Posterior cingulate gyrus (tissue), 11 donors: Measurements from ENCODE around the gene MED8.

Experiments used
- DNase-seq, 10 donors: peaks; one replicate each; pipeline versions ENCODE4 v3.0.0 to v3.0.0-alpha.2; 2020 to 2021; ENCODE audit warnings: mixed read lengths in 3 of 10
- intact Hi-C: fragments of 100-400 bp; cut with DNase I; formaldehyde crosslinking; loops from one replicate; pipeline ENCODE4 v1.15.1; 2023

Gene MED8

DNA sequence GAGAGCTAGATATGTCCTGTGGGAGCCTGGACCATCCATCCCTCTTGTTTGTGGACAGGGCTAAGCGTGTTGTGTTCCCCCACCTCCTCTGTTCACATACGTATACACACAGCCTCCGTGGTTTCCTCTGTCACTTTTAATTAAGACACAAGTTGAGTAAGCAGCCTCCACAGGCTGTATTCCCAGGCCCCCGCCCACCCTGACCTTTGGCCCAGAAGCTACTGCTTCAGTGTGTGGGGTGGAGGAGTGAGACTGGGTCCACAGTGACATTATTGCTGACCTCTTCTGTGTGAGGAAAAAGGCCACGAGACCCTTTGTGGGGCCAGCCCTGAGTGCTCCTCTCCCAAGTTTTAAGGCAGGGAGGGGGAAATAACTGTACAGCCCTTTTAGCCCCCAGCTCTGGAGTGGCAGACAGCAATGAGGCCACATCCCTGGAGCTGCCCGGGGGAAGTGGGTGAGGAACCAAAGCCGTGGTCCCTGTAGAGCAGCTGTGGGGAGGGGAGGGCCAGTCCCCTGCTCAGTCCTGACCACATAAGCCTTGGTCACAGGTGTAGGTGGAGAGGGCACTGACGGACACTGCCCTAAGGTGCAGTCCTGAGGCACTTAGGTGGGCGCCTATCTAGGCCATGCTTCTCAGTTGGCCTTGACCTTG lies 26.2 kb downstream of the MED8 start:
- intact Hi-C loops = no loop called here
- no peak for DNase-seq

DNA sequence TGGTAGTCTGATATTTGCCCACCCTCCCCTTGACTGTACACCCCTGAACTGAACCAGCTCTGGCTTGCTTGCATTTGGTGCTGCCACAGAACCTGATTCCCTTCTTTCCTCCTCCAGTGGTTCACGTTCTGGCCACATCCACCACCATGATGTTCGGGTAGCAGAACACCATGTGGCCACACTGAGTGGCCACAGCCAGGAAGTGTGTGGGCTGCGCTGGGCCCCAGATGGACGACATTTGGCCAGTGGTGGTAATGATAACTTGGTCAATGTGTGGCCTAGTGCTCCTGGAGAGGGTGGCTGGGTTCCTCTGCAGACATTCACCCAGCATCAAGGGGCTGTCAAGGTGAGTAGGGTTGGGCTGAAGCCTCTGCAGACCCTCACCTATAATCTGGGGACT lies 29.0 kb downstream of the MED8 start:
- intact Hi-C loops = no loop called here
- DNase-seq = no peak

DNA sequence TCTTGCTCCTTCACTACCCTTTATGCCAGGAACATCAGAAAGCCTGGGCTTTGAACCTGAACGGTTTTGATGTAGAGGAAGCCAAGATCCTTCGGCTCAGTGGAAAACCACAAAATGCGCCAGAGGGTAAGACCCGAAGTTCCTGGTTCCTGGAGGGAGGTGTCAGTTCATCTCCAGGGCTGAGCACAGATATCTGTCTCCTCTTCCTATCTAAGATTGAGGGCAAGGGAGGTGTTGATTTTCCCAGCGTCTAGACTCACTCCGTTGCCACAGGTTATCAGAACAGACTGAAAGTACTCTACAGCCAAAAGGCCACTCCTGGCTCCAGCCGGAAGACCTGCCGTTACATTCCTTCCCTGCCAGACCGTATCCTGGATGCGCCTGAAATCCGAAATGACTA lies 29.9 kb downstream of the MED8 start:
- DNase-seq = no peak
- intact Hi-C loops = loop anchor here (5.0 kb wide), 1 partner anchor 62 kb away; no protein-coding TSS in a partner anchor

DNA sequence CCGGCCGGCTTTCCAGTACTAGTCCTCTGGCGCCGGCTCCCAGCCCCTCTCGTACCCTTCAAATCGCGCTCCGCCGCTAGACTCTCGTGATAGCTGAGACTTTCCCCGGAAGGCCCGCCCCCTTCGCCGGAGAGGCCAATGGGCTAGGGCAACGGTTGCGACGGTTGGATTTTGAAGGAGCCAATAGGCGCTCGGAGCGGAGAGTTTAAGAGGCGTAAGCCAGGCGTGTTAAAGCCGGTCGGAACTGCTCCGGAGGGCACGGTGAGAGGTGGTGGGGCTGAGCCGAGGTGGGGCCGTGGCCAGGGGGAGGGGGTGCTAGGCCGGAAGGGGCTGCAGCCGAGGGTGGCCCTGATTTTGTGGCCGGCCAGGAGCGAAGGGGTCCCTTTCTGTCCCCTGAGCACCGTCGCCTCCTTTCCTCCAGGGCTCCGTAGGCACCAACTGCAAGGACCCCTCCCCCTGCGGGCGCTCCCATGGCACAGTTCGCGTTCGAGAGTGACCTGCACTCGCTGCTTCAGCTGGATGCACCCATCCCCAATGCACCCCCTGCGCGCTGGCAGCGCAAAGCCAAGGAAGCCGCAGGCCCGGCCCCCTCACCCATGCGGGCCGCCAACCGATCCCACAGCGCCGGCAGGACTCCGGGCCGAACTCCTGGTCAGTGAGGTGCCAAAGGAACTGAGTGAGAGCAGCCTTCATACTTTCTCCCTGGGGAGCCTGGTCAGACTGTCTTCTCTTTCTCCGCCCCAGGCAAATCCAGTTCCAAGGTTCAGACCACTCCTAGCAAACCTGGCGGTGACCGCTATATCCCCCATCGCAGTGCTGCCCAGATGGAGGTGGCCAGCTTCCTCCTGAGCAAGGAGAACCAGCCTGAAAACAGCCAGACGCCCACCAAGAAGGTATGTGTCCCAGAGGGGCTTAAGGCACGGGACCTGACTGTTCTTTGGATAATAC lies 30.6 kb downstream of the MED8 start, which contains the start of gene CDC20:
Gene CDC20 (plus strand): TSS at position 236 of the 948 bp plus-strand sequence. CDS start 235 bp downstream, at position 471.
- intact Hi-C loops = loop anchor here (5.0 kb wide), 1 partner anchor 62 kb away; no protein-coding TSS in a partner anchor
- DNase-seq = peak; percentile 95 to 100 (median 98)

DNA sequence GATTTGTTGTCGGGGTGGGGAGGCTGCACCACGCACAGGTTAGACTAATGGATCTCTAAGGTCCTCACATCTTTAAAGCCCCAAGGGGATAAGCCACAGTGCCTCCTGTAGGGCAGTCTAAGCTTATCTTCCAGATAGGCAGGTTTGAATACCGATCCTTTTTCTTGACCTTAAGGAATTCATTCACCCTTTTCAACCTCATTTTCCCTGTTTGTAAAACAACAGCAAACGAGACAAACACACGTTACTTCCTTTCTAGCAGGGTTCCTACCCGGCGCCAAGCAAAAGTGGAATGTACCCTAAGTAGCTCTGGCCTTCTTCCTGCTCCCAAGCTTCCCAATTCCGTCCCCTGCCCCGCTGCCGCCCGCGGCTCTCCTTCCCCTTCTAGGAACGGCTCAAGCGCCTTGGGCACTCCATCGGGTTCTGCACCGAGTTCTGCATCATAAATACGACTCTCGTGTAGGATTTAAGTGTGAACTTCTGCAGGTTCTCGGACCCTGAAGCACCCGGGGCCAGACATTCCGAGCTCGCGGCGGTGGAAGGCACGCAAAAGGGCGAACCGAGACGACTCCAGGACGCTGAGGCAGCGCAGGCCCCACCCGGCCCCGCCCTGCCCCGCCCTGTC lies 31.4 kb downstream of the MED8 start:
- intact Hi-C loops = loop anchor here (5.0 kb wide), 1 partner anchor 61 kb away; no protein-coding TSS in a partner anchor
- DNase-seq = peak in 2 of 10 donors; percentile 21 to 32

DNA sequence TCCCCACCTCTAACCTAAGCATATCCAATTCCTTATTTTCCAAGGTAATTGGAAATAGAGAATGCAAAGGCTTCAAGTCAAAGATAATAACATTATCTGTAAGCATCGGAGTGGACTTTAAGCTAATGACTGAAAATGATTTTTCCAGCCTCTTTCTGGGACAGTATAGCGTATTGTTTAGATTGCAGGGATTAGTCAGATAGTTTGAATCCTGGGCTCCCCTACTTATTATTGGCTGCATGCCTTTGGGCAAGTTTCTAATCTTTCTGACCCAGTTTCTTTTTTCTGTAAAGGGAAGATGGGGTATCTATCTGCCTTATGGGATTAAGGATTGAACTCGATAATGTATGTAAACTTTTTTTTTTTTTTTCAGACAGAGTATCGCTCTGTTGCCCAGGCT lies 32.3 kb downstream of the MED8 start:
- intact Hi-C loops = loop anchor here (2.0 to 5.0 kb wide), 2 partner anchors 60 to 118 kb away; no protein-coding TSS in a partner anchor
- DNase-seq = no peak

DNA sequence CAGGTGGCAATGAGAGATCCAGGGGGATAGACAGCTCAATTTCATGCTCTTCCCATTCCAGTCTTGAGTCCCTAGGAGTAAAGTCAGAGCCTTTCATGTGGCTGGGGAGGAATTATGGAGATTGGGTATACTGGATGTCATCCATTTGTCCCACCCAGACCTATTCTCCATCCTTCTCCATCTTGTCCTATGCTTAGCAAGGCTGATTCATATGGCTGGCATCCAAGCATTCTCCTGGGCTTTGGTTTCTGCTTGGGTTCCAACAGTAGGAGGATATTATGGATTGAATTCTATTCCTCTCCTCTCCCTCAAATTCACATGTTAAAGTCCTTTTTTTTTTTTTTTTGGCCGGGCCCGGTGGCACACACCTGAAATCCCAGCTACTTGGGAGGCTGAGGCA lies 34.7 kb downstream of the MED8 start:
- DNase-seq = no peak
- intact Hi-C loops = loop anchor here (5.0 kb wide), 1 partner anchor 58 kb away; no protein-coding TSS in a partner anchor

DNA sequence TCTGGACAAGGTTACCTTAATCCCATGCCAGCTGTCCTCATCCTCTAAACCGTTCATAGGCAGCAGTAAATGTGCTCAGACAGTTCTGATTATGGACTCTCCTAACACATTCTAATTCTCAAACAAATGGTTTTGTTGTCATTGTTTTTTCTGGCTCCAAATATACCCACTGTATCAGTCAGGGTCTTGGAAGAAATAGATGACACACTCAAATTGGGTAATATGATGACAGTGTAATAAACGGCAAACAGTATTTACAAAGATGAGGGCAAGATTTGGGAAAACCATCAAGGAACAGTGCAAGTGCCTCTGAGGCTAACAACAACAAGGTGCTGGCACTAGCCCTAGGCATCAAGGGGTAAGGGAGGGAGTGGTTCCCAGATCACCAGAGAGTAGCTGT lies 35.1 kb downstream of the MED8 start:
- intact Hi-C loops = no loop called here
- no peak for DNase-seq

DNA sequence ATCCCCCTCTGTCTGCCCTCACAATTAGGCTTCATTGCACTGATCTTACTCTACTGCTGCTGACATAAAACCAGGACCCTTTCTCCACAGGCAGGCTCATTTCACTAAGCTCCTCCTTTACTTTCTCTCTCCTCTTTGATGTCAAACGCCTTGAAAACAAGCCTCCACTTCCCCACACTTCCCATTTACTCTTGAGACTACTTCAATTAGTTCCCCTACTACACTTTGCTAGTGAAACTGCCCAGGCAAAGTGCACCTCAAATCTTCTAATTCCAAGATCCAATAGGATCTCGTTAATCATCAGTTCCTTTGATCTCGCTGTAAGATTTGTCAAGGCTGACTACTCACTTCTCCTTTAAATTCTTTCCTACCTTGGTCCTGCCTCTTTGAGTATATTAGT lies 36.7 kb downstream of the MED8 start:
- intact Hi-C loops = no loop called here
- DNase-seq = no peak

DNA sequence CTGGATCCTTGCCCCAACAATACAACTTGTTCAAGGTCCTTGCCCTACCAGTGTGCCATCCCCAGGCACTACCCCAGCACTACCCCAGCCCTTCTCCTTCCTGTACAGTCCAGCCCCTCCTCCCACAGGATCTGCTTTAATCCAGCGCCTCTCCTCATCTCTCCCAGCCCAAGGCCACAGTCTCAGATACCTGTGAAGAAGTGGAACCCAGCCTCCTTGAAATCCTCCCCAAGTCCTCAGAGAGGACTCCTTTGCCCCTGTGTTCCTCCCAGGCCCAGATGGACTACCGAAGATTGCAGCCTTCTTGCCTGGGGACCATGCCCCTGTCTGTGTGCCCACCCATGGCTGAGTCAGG lies 37.3 kb downstream of the MED8 start:
- intact Hi-C loops = no loop called here
- DNase-seq = no peak

DNA sequence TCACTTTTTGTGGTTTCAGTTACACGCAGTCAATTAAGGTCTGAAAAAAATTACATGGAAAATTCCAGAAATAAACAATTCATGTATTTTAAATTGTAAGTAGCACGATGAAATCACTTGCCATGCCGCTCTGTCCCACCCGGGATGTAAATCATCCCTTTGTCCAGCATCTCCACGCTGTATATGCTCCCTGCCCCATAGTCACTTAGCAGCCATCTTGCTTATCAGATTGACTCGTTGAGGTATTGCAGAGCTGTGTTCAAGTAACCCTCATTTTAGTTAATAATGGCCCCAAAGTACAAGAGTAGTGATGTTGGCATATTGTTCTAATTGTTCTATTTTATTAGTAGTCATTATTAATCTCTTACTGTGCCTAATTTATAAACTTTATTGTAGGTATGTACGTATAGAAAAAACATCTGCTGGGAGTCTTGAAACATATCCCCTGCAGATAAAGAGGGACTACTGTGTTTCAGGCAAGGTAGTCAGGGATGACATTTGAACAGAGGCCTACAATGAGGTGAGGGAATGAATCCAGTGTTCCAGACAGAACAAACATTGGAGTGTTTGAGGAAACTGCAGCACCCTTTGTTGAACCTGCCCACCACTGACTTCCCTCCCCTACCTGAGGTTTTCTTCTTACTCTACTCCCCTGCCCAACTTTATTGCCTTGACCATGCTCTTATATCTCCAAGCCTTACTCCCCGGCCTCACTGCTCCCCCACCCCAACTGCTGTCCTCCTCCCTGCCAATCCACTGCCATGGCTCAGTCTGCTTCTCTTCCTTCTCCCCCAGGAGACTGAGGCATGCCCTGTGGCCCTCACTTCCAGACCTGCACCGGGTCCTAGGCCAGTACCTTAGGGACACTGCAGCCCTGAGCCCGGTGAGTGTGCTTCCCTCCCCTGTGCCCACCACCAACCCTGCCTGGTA lies 37.9 kb downstream of the MED8 start:
- DNase-seq = no peak
- intact Hi-C loops = no loop called here

DNA sequence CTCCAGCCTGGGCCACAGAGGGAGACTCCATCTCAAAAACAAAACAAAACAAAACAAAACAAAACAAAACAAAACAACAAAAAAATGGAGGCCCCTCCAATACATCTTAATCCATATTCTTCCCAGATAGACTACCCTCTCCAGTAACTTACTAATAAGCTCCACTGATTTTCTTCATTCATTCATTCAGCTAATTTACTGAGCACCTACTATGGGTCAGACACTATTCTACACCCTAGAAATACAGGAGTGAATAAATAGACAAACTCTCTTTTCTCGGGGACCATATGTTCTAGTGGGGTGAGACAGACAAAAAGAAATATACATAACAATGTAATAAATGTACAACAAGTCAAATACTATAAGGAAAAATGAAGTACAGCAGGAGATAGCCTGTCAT lies 38.6 kb downstream of the MED8 start:
- no peak for DNase-seq
- intact Hi-C loops = no loop called here

DNA sequence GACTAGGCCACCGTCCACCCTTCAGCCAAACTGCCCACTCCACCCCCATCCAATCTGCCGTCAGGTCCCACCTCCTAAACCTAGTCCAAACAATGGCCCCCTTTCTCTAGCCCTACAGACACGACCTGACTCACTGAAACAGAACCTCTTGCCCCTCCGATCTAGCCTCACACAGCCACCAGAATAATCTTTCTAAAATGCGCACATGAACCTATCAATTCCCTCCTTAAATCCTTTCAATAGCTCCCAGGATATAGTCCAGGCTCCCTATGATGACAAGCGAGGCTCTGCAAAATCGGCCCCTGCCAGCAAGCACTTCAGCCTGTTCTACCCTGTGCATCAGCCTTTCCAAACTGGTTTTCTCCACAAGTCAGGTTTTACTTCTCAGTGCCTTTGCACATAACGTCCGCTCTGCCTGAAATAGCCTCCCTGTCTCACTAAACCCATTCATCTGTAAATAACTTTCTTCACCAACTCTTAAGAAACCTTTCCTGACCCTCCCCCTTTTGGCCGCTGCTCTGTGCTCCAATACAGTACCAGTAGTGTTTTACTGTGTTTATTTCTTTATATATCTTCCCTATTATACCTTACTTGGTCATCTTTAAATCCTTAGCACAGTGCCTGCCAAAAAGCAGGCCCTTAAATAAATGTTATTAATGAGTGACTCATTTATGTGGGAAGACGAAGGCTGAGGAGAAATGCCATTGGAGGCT lies 39.9 kb downstream of the MED8 start:
- intact Hi-C loops = no loop called here
- peak in 1 of 10 donors; percentile 16 for DNase-seq

DNA sequence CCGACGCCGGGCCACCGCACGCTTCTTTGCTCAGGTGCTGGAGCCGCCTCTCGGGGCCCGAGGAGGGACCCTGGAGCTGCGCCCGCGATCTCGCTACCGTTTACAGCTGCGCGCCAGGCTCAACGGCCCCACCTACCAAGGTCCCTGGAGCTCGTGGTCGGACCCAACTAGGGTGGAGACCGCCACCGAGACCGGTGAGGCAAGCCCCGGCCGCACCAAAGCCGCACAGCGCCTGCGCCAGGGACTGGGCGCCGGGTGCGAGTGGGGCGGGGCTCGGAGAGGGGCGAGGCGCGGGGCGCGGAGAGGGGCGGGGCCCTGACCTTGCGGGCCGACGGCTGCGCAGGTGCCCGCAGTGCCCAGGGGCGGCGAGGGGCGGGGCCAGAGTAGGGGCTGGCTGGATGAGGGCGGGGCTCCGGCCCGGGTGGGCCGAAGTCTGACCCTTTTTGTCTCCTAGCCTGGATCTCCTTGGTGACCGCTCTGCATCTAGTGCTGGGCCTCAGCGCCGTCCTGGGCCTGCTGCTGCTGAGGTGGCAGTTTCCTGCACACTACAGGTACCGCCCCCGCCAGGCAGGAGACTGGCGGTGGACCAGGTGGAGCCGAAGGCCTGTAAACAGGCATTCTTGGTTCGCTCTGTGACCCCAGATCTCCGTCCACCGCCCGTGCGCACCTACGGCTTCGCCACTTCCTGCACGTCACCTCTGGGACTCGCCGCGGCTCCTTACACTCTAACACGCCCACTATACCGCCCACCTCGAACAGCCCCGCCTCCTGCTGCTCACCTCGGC lies 40.6 kb downstream of the MED8 start:
- intact Hi-C loops = no loop called here
- DNase-seq = peak; percentile 43 to 95 (median 60)

DNA sequence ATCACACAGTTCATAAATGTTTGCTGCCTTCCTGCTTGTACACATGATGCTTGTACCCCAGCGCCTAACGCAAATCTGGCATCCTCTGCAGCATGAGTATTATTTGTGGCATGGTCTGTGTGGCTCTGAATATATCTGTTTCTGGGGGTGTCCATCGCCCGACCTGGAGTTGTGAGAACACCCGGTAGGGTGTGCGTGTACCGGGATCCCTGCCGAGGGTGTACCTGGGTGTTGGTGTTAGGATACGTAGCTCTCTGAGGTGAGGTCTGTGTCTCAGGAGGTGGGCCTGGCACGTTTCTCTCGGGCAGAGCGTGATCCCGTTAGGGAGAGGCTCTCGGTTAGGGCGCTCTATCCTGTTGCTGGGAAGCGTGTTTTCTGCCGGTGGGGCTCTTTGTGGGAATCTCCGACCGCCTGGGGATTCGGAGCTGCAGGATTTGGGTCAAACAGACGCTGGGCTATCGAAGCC lies 41.2 kb downstream of the MED8 start:
- intact Hi-C loops = no loop called here
- peak in 3 of 10 donors; percentile 21 to 34 (median 30) for DNase-seq

DNA sequence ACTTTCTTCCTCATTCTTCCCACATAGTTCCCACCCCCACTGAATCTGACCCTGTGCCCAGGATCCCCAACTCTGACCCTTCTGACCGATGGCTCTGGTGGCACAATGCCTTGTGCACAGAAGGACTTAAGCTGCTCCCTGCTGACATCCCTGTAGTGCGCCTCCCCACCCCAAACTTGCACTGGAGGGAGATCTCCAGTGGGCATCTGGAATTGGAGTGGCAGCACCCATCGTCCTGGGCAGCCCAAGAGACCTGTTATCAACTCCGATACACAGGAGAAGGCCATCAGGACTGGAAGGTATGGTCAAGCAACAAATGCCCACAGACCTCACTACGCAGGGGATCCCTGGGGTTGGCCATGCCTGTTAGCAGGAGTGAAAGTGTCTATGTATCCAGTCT lies 43.0 kb downstream of the MED8 start:
- DNase-seq = no peak
- intact Hi-C loops = no loop called here

DNA sequence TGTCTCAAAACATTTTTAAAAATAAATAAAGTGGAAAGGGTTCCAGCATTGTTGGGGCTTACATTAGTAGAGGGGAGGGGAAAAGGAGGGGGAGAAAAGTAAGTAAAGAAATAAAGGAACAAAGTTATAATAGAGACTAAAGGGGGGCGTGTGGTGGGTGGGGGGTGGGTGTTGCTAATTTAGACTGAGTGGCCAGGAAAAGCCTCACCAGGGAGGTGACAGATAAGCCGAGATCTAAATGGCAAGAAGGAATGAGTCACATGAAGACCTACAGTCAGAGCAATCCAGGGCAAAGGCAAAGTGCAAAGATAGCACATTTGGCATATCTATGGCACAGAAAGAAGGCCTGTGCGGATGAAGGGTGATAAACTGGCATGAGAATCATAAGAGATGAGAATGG lies 44.5 kb downstream of the MED8 start:
- intact Hi-C loops = no loop called here
- DNase-seq = no peak

DNA sequence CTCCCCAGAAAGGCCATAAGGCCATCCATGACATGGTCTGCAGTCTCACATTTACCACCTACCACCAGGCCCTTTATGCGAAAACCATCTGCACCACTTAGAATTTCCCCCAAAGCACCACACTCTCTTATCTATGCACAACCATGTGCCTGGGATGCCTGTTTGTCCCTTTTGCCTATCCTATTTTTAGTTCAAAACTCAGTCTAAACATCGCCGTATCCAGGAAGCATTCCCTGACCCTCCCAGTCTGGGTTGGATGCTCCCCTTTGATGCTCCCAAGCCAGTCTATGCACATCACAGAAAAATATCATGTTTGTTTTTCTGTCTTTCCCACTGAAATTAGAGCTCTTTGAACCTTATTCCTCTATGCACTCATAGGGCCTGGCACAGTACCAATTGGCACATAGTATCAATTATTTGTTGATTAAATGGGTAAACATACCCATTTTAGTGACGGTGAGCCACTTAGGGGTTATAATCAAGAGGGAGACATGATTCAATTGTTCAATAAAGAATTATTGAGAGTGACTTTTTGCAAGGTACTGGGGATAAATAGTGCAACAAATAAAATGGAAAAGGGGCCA lies 45.2 kb downstream of the MED8 start:
- no peak for DNase-seq
- intact Hi-C loops = no loop called here
